GM18858 (cell line): ENCODE measurements around the gene ANKMY2.

Experiments
- ATAC-seq: cut with Tn5 transposase; IDR thresholded peaks from one replicate; pipeline ENCODE4 v1.9.1; 2021; ENCODE audit not compliant: unreplicated experiment

Gene ANKMY2

DNA sequence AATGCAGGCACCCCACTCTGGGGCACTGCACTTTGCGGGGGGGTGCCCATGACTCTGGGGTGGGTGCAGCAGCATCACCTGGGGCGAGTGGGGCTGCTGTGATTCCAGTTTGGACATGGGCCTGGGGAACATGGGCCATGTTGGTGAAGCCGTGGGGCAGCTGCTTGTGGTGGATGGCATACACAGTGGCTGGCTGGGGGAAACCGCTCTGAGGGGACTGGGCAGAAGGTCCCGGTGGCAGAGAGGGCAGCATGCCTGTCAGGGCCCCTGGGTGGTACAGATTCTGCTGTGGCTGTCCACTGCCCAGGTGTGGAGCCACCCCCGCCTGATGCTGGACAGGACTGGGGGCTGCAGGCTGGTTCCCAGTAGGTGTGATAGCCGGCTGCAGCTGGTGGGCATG is 61.7 kb downstream of the ANKMY2 start:
- ATAC-seq: no peak

DNA sequence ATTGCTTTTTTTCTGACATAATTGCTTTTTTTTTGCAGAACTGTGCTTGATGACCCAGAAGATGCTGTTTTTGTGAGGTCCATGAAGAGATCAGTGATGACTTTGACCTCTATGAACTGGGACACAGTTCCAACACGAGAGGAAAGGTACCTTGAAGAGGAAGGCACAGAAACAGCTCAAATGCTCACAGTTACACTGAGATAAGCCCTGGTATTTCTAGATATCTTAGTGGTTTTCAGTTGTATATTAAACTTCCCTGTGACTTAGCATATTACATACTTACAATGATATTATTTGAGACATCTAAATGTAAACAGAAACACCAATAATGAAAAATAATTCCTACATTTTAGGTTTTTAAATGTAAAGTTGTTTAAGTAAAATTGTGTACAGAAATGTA is 64.3 kb downstream of the ANKMY2 start:
- ATAC-seq: no peak

- no peak for ATAC-seq
Observed at GRCh38 chr7:16579216-16579615, 66.3 kb downstream of the ANKMY2 start.

- no peak for ATAC-seq
Observed at GRCh38 chr7:16571941-16572340, 73.6 kb downstream of the ANKMY2 start.

- peak; percentile 61 for ATAC-seq
Observed at GRCh38 chr7:16564909-16565426, 80.6 kb downstream of the ANKMY2 start.

- no peak for ATAC-seq
Observed at GRCh38 chr7:16564023-16564380, 81.6 kb downstream of the ANKMY2 start.

GRCh38 chr7:16563281-16564022 is 82.1 kb downstream of the ANKMY2 start:
- ATAC-seq: peak; percentile 91

DNA sequence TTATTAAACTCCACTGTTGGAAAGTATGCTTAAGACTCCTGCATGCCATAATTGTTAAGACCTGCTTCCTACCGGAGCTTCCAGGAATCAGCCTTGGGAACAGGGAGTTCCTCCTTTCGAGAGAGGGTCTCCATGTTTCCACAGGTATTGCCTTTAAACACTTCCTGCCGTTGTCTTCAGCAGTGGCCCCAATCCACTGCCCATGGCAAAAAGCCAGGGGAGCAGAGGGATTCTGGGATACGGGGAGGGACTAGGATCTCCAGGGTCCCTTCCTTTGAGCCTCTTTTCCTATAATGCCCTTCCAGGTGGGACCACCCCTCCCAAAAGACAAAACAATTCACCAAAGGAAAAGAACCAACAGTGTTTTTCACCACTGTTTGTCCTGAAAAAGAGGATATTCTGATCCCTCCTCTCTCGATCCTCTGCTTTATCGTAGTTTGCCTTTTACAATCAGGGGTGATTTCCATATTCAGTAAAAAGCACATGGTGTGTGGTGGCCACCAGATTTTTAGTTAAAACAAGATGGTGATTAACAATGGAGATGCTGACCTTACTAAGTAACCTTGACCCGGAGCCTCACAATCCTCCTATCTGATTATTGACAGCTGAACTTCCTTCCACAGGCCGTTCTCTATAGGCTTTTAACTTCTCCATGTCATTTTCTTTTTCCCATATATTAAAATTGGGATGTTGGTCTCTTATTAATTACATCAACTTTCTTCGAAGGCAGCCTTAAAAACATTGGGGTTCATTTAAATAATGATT is 82.9 kb downstream of the ANKMY2 start:
- no peak for ATAC-seq

DNA sequence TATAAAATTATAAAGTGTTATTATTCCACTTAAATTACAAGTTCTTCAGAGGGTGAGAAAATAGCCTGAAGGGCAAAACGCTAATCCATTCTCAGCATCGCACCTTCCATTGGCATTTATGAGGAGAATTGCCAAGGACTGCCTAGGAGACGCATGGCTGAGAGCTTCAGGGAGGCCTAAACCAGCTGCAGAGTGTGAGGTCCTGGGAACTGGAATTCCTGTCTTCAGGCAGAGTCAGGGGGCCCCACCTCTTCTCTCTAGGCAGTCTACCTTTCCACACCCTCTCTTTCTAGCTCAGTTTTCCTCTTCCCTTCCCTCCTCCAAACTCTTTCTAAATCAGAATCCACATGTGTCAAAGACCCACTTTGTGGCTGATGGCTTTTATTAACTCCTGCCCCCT is 83.6 kb downstream of the ANKMY2 start:
- no peak for ATAC-seq

GRCh38 chr7:16559497-16560179 is 85.9 kb downstream of the ANKMY2 start:
- no peak for ATAC-seq

DNA sequence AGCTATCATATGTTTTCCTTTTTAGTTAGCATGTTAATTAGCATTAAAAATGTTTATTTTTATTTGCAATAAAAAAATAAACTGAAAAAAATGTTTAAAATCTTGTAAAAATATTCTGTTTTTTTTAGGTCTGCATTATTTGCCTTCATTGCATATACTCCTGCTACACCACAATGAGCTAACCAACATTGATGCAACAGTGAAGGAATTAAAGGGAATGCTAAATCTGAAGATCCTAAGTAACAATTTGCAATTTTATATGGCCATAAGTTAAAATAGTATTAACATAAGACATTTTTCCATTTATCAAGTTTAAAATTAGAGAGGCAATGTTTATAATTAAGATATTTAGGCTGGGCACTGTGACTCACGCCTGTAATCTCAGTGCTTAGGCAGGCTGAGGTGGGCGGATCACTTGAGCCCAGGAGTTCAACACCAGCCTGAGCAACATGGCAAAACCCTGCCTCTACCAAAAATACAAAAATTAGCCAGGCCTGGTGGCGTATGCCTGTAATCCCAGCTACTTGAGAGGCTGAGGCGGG is 86.7 kb downstream of the ANKMY2 start:
- ATAC-seq: no peak

DNA sequence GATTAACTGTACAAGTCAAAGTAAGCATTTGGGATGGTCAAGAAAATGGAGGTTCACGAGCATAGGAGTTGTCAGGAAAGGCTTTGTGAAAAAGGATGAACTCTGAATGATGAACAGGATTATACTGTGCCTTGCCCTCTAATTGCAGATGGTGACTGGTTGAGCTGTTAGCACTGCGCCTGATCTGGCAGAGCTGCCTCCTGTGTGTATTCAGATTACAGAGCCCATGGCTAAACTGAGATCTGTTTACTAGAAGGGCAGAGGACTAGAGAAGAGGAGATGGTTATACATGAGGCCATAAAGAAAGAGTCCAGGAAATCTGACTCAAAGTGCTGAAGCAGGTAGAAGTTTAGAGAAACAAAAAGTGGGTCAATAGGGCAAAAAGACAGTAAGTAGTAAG is 89.2 kb downstream of the ANKMY2 start:
- ATAC-seq: no peak

- ATAC-seq: no peak
Observed at GRCh38 chr7:16554518-16555236, 90.9 kb downstream of the ANKMY2 start.

GRCh38 chr7:16550671-16551070 is 94.9 kb downstream of the ANKMY2 start:
- no peak for ATAC-seq
